ENCODE results near the gene IFNA2. TPM values are rescaled to one million over a fixed set of nuclear protein-coding genes. Genes with fewer than 3 reads are reported as not detected.
A peak's percentile ranks its signal among the peaks of the same experiment; 100 is the strongest.

The IFNA2 gene
- total and polyA plus RNA-seq, 2 experiments from 2014 or later = not detected

DNA sequence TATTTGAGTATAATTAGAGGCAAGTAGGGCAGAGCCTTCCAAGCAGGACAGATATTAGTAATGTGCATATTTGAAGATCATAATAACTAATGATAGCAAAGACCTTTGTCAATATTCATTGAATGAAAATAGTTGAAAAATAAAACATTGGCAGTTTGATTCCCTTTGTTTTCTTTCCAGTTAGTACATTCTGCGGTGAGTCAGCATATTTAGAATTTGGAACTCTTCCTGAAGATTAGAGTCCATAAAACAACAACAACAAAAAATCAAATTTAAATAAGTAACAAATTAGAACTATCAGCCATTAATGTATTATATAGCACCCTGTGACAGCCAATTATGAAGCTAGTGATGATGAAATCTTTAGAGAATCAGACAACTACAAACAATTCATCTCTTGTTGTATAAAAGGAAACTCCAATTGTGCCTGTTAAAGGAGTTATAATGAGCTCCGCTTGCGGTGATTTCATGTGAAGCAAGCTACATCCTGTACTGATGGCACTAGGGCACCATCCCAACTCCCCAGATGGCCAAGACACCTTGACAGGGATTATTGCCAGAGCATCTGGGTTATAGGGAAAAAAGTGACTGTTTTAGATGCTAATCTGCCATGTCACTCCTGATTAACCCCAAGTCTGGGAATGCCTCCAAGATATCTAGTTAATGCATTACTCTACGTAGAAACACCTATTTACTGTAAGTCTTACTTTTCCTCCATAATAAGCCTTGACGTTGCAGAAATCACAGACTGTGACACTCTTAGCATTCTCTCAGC is 30.5 kb upstream of the IFNA2 start (continued):
- TF ChIP-seq CTCF (conservative IDR thresholded peaks at IDR 0.05; ENCODE audit: low read depth in 2 of 2) = no peak
- TF ChIP-seq JUNB (IDR thresholded peaks at IDR 0.05; ENCODE audit: unreplicated experiment) = no peak
- no peak for TF ChIP-seq POLR2AphosphoS5 (IDR thresholded peaks at IDR 0.05; ENCODE audit: low read depth)

DNA sequence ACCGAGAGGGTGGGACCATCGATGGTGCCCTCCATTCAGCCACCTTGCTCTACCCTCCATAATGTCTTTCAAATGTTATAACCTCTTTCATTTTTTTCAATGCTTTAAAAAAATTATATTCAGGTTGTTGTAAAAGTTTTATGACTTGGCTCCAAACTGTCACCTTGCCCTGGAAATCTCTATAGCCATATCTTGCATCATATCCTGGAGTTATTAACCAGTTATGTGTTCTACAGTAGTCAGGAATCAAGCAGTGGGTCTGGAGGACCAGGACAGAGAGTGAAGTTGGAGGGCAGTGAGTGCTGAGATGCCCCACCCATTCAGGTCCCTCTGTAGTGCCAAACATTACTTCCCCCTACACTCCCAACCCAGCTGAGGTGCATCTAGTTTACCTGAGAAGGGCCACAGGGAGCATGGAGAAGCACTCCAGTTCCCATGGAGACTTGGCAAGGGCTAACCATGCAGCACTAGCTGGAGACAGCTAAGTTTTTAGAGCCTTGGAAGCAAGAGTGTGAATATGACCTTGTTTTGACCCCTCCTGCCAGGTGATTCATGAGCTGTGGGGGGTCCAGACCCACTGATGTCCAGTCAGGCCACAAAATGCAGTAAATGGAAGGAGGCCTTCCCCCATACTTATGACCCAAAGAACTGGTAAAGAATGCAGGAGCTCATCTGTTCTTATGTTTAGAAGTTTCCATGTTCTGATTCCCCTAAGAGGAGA is 29.2 kb upstream of the IFNA2 start:
- no peaks in the 10 kb centered on the region for H3K9me2 ChIP-seq (ENCODE audit: insufficient read depth)
- no peaks in the 10 kb centered on the region for H3K27me3 Mint-ChIP-seq (ENCODE audit: insufficient read depth, low read depth, poor library complexity)
- H3K27me3 ChIP-seq (ENCODE audit: insufficient read depth) = no peaks in the 10 kb centered on the region
- H3K36me3 ChIP-seq (ENCODE audit: insufficient read depth) = no peaks in the 10 kb centered on the region
- H3K36me3 Mint-ChIP-seq (ENCODE audit: low read depth) = no peaks in the 10 kb centered on the region
- no peaks in the 10 kb centered on the region for H3F3A ChIP-seq (replicated peaks; ENCODE audit: low read depth)
- H4K20me1 ChIP-seq (replicated peaks; ENCODE audit: insufficient read depth) = no peaks in the 10 kb centered on the region
- H3K9me3 Mint-ChIP-seq = no peaks in the 10 kb centered on the region
- no peaks in the 10 kb centered on the region for H3K4me1 ChIP-seq (ENCODE audit: insufficient read depth)
- no peak overlapping the region for H3K4me3 Mint-ChIP-seq
- ATAC-seq = no peak
- H3K4me3 ChIP-seq = no peak overlapping the region
- TF ChIP-seq STAT1 (IDR thresholded peaks at IDR 0.05; ENCODE audit: unreplicated experiment) = no peak
- H3K27ac ChIP-seq (ENCODE audit: low read depth) = no peak overlapping the region
- no peak overlapping the region for H3K4me2 ChIP-seq
- H3K27ac Mint-ChIP-seq = no peak overlapping the region
- H2AFZ ChIP-seq = no peak overlapping the region
- no peak for DNase-seq (ENCODE audit: low spot score)
- no peaks in the 10 kb centered on the region; the same call in 1 of the 3 replicates for H3K4me1 Mint-ChIP-seq
- H3K79me2 ChIP-seq (replicated peaks; ENCODE audit: insufficient read depth) = no peaks in the 10 kb centered on the region

DNA sequence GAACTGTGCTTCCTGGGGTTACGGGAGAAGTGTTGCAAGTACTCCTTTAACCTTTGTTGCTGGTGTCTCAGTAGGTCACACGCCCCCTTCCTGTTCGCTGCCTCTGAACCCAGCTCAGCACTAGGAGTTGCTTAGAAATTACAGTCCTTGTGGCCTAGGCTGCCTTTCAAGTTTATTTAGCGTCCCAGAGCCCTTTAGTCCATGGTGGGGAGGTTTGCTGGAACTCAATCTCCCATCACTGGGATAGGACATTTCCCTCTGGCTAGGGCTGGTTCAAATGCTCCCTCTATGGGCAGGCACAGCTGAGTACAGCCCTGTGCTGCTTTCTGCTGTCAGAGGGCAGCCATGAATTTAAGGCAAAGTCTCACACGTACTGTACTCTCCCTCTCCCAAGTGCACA is 28.4 kb upstream of the IFNA2 start:
- Histone ChIP-seq H3K27me3 (ENCODE audit: insufficient read depth) (no peaks in the 10 kb centered on the region), H3K27ac (ENCODE audit: low read depth) (no peak overlapping the region), H3F3A (replicated peaks; ENCODE audit: low read depth) (no peaks in the 10 kb centered on the region), H3K9me2 (ENCODE audit: insufficient read depth) (no peaks in the 10 kb centered on the region), H2AFZ (peak overlapping the region; percentile 53; the same call in 1 of the 2 replicates), H3K36me3 (ENCODE audit: insufficient read depth) (no peaks in the 10 kb centered on the region), H3K4me3 (no peak overlapping the region), H3K79me2 (replicated peaks; ENCODE audit: insufficient read depth) (no peaks in the 10 kb centered on the region), H4K20me1 (replicated peaks; ENCODE audit: insufficient read depth) (no peaks in the 10 kb centered on the region), H3K4me2 (no peak overlapping the region), H3K4me1 (ENCODE audit: insufficient read depth) (no peaks in the 10 kb centered on the region)
- no peaks in the 10 kb centered on the region for H3K9me3 Mint-ChIP-seq
- no peaks in the 10 kb centered on the region for H3K36me3 Mint-ChIP-seq (ENCODE audit: low read depth)
- ATAC-seq (peak; percentile 93), DNase-seq (ENCODE audit: low spot score) (peak; percentile 54)
- no peak overlapping the region for H3K27ac Mint-ChIP-seq
- no peak overlapping the region for H3K4me3 Mint-ChIP-seq
- H3K4me1 Mint-ChIP-seq = no peaks in the 10 kb centered on the region; the same call in 1 of the 3 replicates
- no peaks in the 10 kb centered on the region for H3K27me3 Mint-ChIP-seq (ENCODE audit: insufficient read depth, low read depth, poor library complexity)
- TF ChIP-seq CTCF (conservative IDR thresholded peaks at IDR 0.05; ENCODE audit: low read depth in 2 of 2) (peak; percentile 54 to 68), POLR2AphosphoS5 (IDR thresholded peaks at IDR 0.05; ENCODE audit: low read depth) (no peak)
